GM03348 (cell line): Measurements from ENCODE around the gene RANBP17.

Source experiments
- DNase-seq: peaks from one replicate; pipeline ENCODE4 v3.0.0; 2012; ENCODE audit warnings: low spot score

The RANBP17 gene

GRCh38 chr5:171299851-171300250 is 438.0 kb downstream of the RANBP17 start:
- DNase-seq, result no peak

- no peak for DNase-seq
Measured at GRCh38 chr5:171300358-171300757, 438.5 kb downstream of the RANBP17 start.

GRCh38 chr5:171306166-171306565 is 444.3 kb downstream of the RANBP17 start:
- no peak for DNase-seq

- DNase-seq, result no peak
Measured at GRCh38 chr5:171306781-171307591, 445.2 kb downstream of the RANBP17 start.

- no peak for DNase-seq
Measured at GRCh38 chr5:171307789-171308452, 446.1 kb downstream of the RANBP17 start.

- DNase-seq, result no peak
Measured at GRCh38 chr5:171308453-171309275, 446.8 kb downstream of the RANBP17 start, which contains the start of gene TLX3. Gene TLX3 (plus strand): TSS chr5:171309248. CDS start chr5:171309366, 118 bp downstream.

- DNase-seq, result no peak
Measured at GRCh38 chr5:171309276-171310211, 447.7 kb downstream of the RANBP17 start.

- no peak for DNase-seq
Measured at GRCh38 chr5:171310212-171310818, 448.5 kb downstream of the RANBP17 start.

- DNase-seq, result no peak
Measured at GRCh38 chr5:171310819-171311321, 449.1 kb downstream of the RANBP17 start.

- peak; percentile 67 for DNase-seq
Measured at GRCh38 chr5:171311322-171312077, 449.7 kb downstream of the RANBP17 start.

- no peak for DNase-seq
Measured at GRCh38 chr5:171312129-171312974, 450.5 kb downstream of the RANBP17 start.

GRCh38 chr5:171313481-171314206 is 451.8 kb downstream of the RANBP17 start:
- no peak for DNase-seq

GRCh38 chr5:171314728-171315385 is 453.0 kb downstream of the RANBP17 start:
- peak; percentile 54 for DNase-seq

GRCh38 chr5:171315386-171315891 is 453.6 kb downstream of the RANBP17 start:
- DNase-seq, result no peak

- no peak for DNase-seq
Measured at GRCh38 chr5:171315925-171316257, 454.1 kb downstream of the RANBP17 start.

- DNase-seq, result no peak
Measured at GRCh38 chr5:171316258-171317121, 454.7 kb downstream of the RANBP17 start.

GRCh38 chr5:171317230-171317629 is 455.4 kb downstream of the RANBP17 start:
- no peak for DNase-seq
